Osteoblast (primary cell): ENCODE results near the gene PPP6R3. TPM values are rescaled to one million over a fixed set of nuclear protein-coding genes. Genes with fewer than 3 reads are reported as not detected.

Source experiments
- DNase-seq: peaks from one replicate; pipeline ENCODE4 v3.0.0; 2011; ENCODE audit warnings: low spot score, mixed read lengths; ENCODE audit not compliant: insufficient read length; ENCODE audit errors: missing footprints
- H2AFZ ChIP-seq: 2 replicates; pipeline ENCODE4 v1.6.0; 2011; ENCODE audit warnings: mild to moderate bottlenecking, low read length
- H3K27ac ChIP-seq: 2 replicates; pipeline ENCODE4 v1.5.1; 2011; ENCODE audit warnings: mild to moderate bottlenecking, low read depth, low read length, moderate library complexity
- H3K27me3 ChIP-seq: 2 replicates; pipeline ENCODE4 v1.6.0; 2012; ENCODE audit warnings: mild to moderate bottlenecking, control low read depth, inconsistent platforms, low read length, moderate library complexity; ENCODE audit not compliant: insufficient read depth
- H3K36me3 ChIP-seq: 2 replicates; pipeline ENCODE4 v1.5.1; 2011; ENCODE audit warnings: mild to moderate bottlenecking, low read length, control low read depth, moderate library complexity; ENCODE audit not compliant: insufficient read depth
- H3K4me1 ChIP-seq: 2 replicates; pipeline ENCODE4 v1.5.1; 2011; ENCODE audit warnings: mild to moderate bottlenecking, low read length, control low read depth, moderate library complexity; ENCODE audit not compliant: insufficient read depth
- H3K4me2 ChIP-seq: 2 replicates; pipeline ENCODE4 v1.6.0; 2011; ENCODE audit warnings: mild to moderate bottlenecking, low read length; ENCODE audit not compliant: insufficient read depth
- H3K4me3 ChIP-seq: fragments of 200-600 bp; sonication (generic); 3 replicates; pipeline ENCODE4 v1.5.1; 2012; ENCODE audit warnings: mild to moderate bottlenecking, low read length, inconsistent platforms; ENCODE audit not compliant: insufficient read depth
- H3K79me2 ChIP-seq: 2 replicates; pipeline ENCODE4 v1.6.0; 2012; ENCODE audit warnings: mild to moderate bottlenecking, low read length, control low read depth, inconsistent platforms; ENCODE audit not compliant: insufficient read depth
- H3K9me3 ChIP-seq: 2 replicates; pipeline ENCODE4 v1.5.1; 2011; ENCODE audit warnings: low read depth, low read length, control low read depth
- H4K20me1 ChIP-seq: 2 replicates; pipeline ENCODE4 v1.6.0; 2012; ENCODE audit warnings: mild to moderate bottlenecking, low read length, control low read depth; ENCODE audit not compliant: insufficient read depth
- CTCF ChIP-seq: IDR thresholded peaks from 2 replicates; pipeline ENCODE4 v1.5.1; 2011; ENCODE audit warnings: mild to moderate bottlenecking, low read depth, low read length, moderate library complexity; ENCODE audit errors: extremely low read depth
- total RNA-seq: library from RNA; depleted of rRNA; stranded (reverse); fragments of >200 nt; gene quantifications from 2 replicates; pipeline ENCODE4 v1.2.3, GENCODE V29; 2012

The PPP6R3 gene
- total RNA-seq, 1 donor, result 131 TPM

GRCh38 chr11:68500206-68500605 lies 39.7 kb downstream of the PPP6R3 start:
- Histone ChIP-seq H3K79me2 (peaks cover 96% of the 10 kb centered on the region), H3K27me3 (no peaks in the 10 kb centered on the region), H4K20me1 (peaks cover 77% of the 10 kb centered on the region), H3K4me2 (no peak overlapping the region), H3K4me3 (no peak overlapping the region), H3K9me3 (no peaks in the 10 kb centered on the region), H3K27ac (no peak overlapping the region), H3K36me3 (no peaks in the 10 kb centered on the region), H2AFZ (no peak overlapping the region), H3K4me1 (peaks cover 11% of the 10 kb centered on the region)
- DNase-seq, result no peak
- no peak for TF ChIP-seq CTCF

- Histone ChIP-seq H3K4me3 (no peak overlapping the region), H3K27ac (no peak overlapping the region), H2AFZ (no peak overlapping the region), H3K36me3 (no peaks in the 10 kb centered on the region), H3K4me2 (no peak overlapping the region), H4K20me1 (peaks cover 82% of the 10 kb centered on the region), H3K27me3 (no peaks in the 10 kb centered on the region), H3K4me1 (peaks cover 18% of the 10 kb centered on the region), H3K9me3 (no peaks in the 10 kb centered on the region), H3K79me2 (peaks cover 94% of the 10 kb centered on the region)
- TF ChIP-seq CTCF, result no peak
- no peak for DNase-seq
Measured at GRCh38 chr11:68501813-68502212, 41.3 kb downstream of the PPP6R3 start.

GRCh38 chr11:68503251-68503687 lies 42.7 kb downstream of the PPP6R3 start:
- peaks cover 88% of the 10 kb centered on the region for H4K20me1 ChIP-seq
- H3K79me2 ChIP-seq, result peaks cover 97% of the 10 kb centered on the region
- no peak overlapping the region for H2AFZ ChIP-seq
- H3K4me2 ChIP-seq, result no peak overlapping the region
- peaks cover 25% of the 10 kb centered on the region for H3K4me1 ChIP-seq
- no peak overlapping the region for H3K4me3 ChIP-seq
- no peak for DNase-seq
- TF ChIP-seq CTCF, result no peak
- H3K36me3 ChIP-seq, result no peaks in the 10 kb centered on the region
- H3K27ac ChIP-seq, result peak overlapping the region; percentile 13
- H3K27me3 ChIP-seq, result no peaks in the 10 kb centered on the region
- no peaks in the 10 kb centered on the region for H3K9me3 ChIP-seq

- no peaks in the 10 kb centered on the region for H3K36me3 ChIP-seq
- H4K20me1 ChIP-seq, result peaks cover 88% of the 10 kb centered on the region
- no peak overlapping the region for H3K4me3 ChIP-seq
- DNase-seq, result no peak
- H3K27me3 ChIP-seq, result no peaks in the 10 kb centered on the region
- H3K4me2 ChIP-seq, result no peak overlapping the region
- no peak for TF ChIP-seq CTCF
- H3K27ac ChIP-seq, result peak overlapping the region; percentile 13
- H3K9me3 ChIP-seq, result no peaks in the 10 kb centered on the region
- peaks cover 97% of the 10 kb centered on the region for H3K79me2 ChIP-seq
- H3K4me1 ChIP-seq, result peaks cover 30% of the 10 kb centered on the region
- H2AFZ ChIP-seq, result no peak overlapping the region
Measured at GRCh38 chr11:68503792-68504191, 43.2 kb downstream of the PPP6R3 start.
